Epidermal melanocyte (primary cell): ENCODE results near the gene DTNB.

Experiments
- DNase-seq: peaks from one replicate; pipeline ENCODE4 v3.0.0; 2011; ENCODE audit warnings: low spot score; ENCODE audit not compliant: insufficient read length

DTNB gene

GRCh38 chr2:25389161-25389560 is 284.2 kb downstream of the DTNB start:
- DNase-seq: no peak

- no peak for DNase-seq
Observed at GRCh38 chr2:25388491-25388890, 284.9 kb downstream of the DTNB start.

- no peak for DNase-seq
Observed at GRCh38 chr2:25387876-25388449, 285.4 kb downstream of the DTNB start.

- no peak for DNase-seq
Observed at GRCh38 chr2:25386971-25387875, 286.2 kb downstream of the DTNB start.

GRCh38 chr2:25385910-25386309 is 287.5 kb downstream of the DTNB start:
- no peak for DNase-seq

- no peak for DNase-seq
Observed at GRCh38 chr2:25383806-25384205, 289.6 kb downstream of the DTNB start.

- DNase-seq: no peak
Observed at GRCh38 chr2:25381502-25381901, 291.9 kb downstream of the DTNB start.

GRCh38 chr2:25380586-25381375 is 292.6 kb downstream of the DTNB start:
- DNase-seq: no peak

GRCh38 chr2:25380023-25380422 is 293.4 kb downstream of the DTNB start:
- DNase-seq: no peak

GRCh38 chr2:25379535-25379934 is 293.8 kb downstream of the DTNB start:
- DNase-seq: no peak

GRCh38 chr2:25378731-25379490 is 294.5 kb downstream of the DTNB start:
- DNase-seq: no peak

- DNase-seq: no peak
Observed at GRCh38 chr2:25377822-25378421, 295.5 kb downstream of the DTNB start.

- DNase-seq: peak; percentile 76
Observed at GRCh38 chr2:25376750-25377621, 296.4 kb downstream of the DTNB start.

GRCh38 chr2:25375989-25376545 is 297.3 kb downstream of the DTNB start:
- no peak for DNase-seq

- DNase-seq: no peak
Observed at GRCh38 chr2:25375371-25375988, 297.9 kb downstream of the DTNB start.

- DNase-seq: no peak
Observed at GRCh38 chr2:25374827-25375226, 298.6 kb downstream of the DTNB start.

GRCh38 chr2:25374411-25374810 is 299.0 kb downstream of the DTNB start:
- no peak for DNase-seq

GRCh38 chr2:25373269-25373981 is 300.0 kb downstream of the DTNB start:
- no peak for DNase-seq
